Peyer's patch (tissue), 4 donors: ENCODE data around the gene LZTS2.

Experiments
- POLR2A ChIP-seq, 2 donors: fragments of 450-650 bp; IDR thresholded peaks; one replicate each; pipeline ENCODE4 v1.5.1; 2017; ENCODE audit warnings: antibody characterized with exemption in 2 of 2, mild to moderate bottlenecking in 2 of 2, moderate library complexity in 2 of 2
- TF ChIP-seq, protein P1 (sequence below), 6 experiments: fragments of 450-650 bp in 4 of 6; fragments of 200-600 bp in 2 of 6; sonication (generic) in 1 of 6; IDR thresholded peaks; one replicate each; pipeline ENCODE4 v1.5.1; 2017 to 2019; ENCODE audit warnings: antibody characterized with exemption in 6 of 6, mild to moderate bottlenecking in 3 of 6, moderate library complexity in 1 of 6

DNA sequence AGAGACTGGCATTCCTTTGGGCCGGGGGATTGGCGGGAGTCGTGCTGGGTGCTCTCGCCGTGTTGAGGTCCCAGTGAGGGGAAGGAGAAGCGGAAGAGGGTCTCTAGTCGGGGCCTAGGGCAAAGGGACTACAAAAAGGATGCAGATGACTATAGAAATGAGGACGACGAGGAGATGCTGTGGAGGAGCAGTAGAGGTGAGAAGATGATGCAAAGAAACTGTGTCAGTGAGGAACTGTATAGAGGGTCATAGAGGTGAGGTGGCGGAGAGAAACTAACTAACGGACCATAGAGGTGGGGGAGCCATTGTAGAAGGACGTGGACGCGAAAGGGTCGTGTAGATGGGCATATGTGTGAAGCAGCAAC is 11.9 kb upstream of the LZTS2 start:
- TF ChIP-seq, protein P1, sequence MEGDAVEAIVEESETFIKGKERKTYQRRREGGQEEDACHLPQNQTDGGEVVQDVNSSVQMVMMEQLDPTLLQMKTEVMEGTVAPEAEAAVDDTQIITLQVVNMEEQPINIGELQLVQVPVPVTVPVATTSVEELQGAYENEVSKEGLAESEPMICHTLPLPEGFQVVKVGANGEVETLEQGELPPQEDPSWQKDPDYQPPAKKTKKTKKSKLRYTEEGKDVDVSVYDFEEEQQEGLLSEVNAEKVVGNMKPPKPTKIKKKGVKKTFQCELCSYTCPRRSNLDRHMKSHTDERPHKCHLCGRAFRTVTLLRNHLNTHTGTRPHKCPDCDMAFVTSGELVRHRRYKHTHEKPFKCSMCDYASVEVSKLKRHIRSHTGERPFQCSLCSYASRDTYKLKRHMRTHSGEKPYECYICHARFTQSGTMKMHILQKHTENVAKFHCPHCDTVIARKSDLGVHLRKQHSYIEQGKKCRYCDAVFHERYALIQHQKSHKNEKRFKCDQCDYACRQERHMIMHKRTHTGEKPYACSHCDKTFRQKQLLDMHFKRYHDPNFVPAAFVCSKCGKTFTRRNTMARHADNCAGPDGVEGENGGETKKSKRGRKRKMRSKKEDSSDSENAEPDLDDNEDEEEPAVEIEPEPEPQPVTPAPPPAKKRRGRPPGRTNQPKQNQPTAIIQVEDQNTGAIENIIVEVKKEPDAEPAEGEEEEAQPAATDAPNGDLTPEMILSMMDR (IDR thresholded peaks at IDR 0.05): no peak
- TF ChIP-seq POLR2A (IDR thresholded peaks at IDR 0.05): no peak
